ENCODE data around the gene FGFR2.

The FGFR2 gene

DNA sequence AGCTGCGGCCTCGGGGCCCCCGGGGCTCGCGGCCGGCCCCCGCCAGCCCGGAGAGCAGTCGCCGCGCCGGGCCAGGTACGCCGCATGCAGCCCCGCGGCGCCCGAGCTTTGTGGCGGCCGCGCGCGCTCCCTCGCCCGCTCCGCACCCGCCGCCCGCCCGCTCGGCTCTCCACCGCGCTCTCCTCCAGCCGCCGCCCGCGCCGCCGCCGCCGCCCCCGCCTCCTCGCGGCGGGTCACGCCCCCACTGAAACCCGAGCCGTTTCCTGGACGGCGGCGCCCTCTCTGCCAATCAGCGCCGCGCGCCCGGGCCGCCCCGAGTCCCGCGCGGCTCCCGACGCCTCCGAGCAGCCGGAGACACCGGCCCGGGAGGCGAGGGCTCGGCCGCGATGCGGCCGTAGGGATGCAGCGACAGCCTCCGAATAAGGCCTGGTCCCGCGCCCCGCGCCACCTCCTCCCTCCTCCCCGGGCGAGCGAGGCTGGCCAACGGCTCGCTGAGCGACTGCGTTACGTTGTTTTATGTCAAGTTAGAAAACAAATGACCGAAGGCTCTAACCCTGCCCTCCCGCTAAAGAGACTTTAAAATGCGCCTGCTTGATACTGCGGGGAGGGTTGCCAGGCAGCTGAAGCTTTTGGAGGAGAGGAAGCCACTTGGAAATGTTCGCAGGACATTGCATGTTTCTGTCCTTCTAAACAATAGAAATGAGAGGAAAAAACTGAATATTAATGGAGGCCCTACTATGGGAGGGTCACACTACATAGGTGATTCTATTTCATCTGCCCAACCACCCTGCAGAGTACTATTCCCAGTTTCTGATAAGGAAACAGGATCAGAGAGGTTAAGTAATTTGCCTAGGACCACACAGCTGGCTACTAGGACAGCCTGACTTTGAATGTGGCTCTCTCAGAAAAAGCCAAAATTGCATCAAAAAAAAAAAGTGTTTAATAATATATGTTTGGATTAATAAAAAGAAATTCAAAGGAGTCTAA lies at the start of gene FGFR2:
TSS of gene FGFR2 (minus strand) at position 182 of the 987 bp plus-strand sequence. CDS start 4,627 bp downstream, outside the sequence.
- TF ChIP-seq FOXP2 (optimal IDR thresholded peaks at IDR 0.05; ENCODE audit: control extremely low read depth, extremely low read length, insufficient read depth): no peak
- no peak for TF ChIP-seq POLR2AphosphoS5 (IDR thresholded peaks at IDR 0.05; ENCODE audit: borderline replicate concordance, low read depth, low read length)
- no peak for TF ChIP-seq EZH2 (IDR thresholded peaks at IDR 0.05)
- Histone ChIP-seq H3K36me3 (ENCODE audit: insufficient read depth, low read length) (no peaks in the 10 kb centered on the region), H3K27ac (no peak within 1 kb of the TSS), H3K4me3 (peak within 1 kb of the TSS; percentile 36; the same call in 1 of the 2 replicates), H3K9me3 (ENCODE audit: low read depth, low read length) (no peaks in the 10 kb centered on the region), H3K9ac (ENCODE audit: insufficient read length) (no peak within 1 kb of the TSS)
- DNase-seq (ENCODE audit: low read depth, low spot score): no peak

DNA sequence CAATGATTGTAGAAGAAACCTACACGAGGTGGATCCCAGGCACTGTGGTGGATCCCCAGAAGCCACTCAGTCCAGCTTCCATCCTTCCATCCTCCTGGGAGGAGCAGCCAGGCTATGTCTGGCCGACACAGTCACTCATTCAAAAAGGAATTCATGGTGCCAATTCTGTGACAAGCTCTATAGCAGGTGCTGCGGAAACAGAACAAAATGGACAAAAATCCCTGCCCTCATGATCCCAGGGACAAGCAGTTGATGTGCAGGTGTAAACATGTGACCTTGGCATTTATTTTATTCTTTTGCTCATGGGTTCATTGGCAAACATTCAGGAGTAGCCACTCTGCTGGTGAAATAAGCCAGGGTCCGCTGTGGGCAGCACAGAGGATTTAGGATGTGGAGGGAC lies 49.2 kb upstream of the FGFR2 start:
- Histone ChIP-seq H3K4me3 (no peak overlapping the region), H3K9ac (ENCODE audit: insufficient read length) (no peak overlapping the region), H3K36me3 (ENCODE audit: insufficient read depth, low read length) (no peaks in the 10 kb centered on the region), H3K27ac (no peak overlapping the region), H3K9me3 (ENCODE audit: low read depth, low read length) (no peaks in the 10 kb centered on the region)
- TF ChIP-seq EZH2 (IDR thresholded peaks at IDR 0.05): no peak
- no peak for TF ChIP-seq FOXP2 (optimal IDR thresholded peaks at IDR 0.05; ENCODE audit: control extremely low read depth, extremely low read length, insufficient read depth)
- no peak for TF ChIP-seq POLR2AphosphoS5 (IDR thresholded peaks at IDR 0.05; ENCODE audit: borderline replicate concordance, low read depth, low read length)
- DNase-seq (ENCODE audit: low read depth, low spot score): no peak

DNA sequence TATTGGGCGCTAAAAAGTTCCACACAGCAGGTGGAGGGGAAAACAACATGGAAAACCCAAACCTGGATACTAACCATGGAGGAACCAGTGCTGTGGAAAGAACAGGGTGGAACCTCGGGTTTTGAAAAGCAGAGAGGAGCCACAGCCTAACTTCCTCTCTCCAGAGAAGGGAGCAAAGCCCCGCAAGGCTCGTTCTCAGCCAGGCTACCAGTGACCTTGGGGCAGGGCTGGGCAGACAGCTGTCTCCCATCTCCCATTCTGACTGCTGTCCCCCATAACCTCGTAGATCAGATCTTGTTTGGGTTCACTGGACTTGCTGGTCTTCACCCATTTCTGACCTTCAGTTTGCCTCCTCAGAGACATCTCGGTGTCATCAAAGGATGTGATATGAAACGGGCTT lies 47.5 kb upstream of the FGFR2 start:
- TF ChIP-seq FOXP2 (optimal IDR thresholded peaks at IDR 0.05; ENCODE audit: control extremely low read depth, extremely low read length, insufficient read depth) (no peak), POLR2AphosphoS5 (IDR thresholded peaks at IDR 0.05; ENCODE audit: borderline replicate concordance, low read depth, low read length) (no peak)
- Histone ChIP-seq H3K27ac (no peak overlapping the region), H3K9me3 (ENCODE audit: low read depth, low read length) (no peaks in the 10 kb centered on the region), H3K4me3 (no peak overlapping the region), H3K36me3 (ENCODE audit: insufficient read depth, low read length) (no peaks in the 10 kb centered on the region), H3K9ac (ENCODE audit: insufficient read length) (no peak overlapping the region)
- no peak for DNase-seq (ENCODE audit: low read depth, low spot score)

DNA sequence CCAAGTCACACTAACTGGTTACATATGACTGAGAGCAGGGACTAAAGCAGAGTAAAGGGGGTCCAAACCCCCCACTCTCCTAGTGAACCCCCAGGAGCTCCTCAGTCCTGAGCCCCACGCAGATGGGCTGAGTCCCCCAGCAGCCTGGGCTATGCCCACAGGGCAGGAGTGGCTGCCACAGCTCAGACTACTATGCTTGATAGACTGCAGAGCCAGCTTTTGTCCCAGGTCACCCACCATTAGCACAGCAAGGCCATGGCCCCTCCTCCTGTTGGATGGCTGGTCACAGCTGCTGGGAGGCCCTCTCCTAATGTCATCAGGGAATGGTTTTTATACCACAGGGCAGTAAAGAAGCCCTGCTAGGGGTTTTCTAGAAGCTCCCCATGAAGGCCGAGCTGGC lies 46.3 kb upstream of the FGFR2 start:
- no peaks in the 10 kb centered on the region for H3K9me3 ChIP-seq (ENCODE audit: low read depth, low read length)
- H3K9ac ChIP-seq (ENCODE audit: insufficient read length): no peak overlapping the region
- H3K36me3 ChIP-seq (ENCODE audit: insufficient read depth, low read length): no peaks in the 10 kb centered on the region
- DNase-seq (ENCODE audit: low read depth, low spot score): no peak
- H3K4me3 ChIP-seq: no peak overlapping the region
- H3K27ac ChIP-seq: no peak overlapping the region
- TF ChIP-seq POLR2AphosphoS5 (IDR thresholded peaks at IDR 0.05; ENCODE audit: borderline replicate concordance, low read depth, low read length): no peak
- TF ChIP-seq EZH2 (IDR thresholded peaks at IDR 0.05): no peak
- no peak for TF ChIP-seq FOXP2 (optimal IDR thresholded peaks at IDR 0.05; ENCODE audit: control extremely low read depth, extremely low read length, insufficient read depth)

DNA sequence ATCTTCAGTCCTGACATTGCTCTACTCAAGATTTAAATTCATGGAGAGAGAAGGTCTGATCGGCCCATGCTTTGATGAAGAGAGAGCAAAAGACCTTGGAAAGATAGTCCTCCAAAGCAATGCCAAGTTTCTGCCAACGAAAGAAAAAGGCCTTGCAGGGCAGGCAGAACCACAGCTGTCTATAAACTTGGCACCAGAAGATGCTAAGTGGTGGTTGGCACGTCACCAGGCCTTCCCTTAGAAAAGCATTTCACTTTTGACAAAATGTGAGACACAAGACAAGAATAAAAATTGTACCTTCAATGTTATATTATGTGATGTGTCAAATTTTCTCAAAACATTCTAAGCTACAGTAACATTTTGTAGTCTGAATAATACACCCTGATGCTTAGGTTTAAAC lies 42.0 kb upstream of the FGFR2 start:
- H3K27ac ChIP-seq: no peak overlapping the region

DNA sequence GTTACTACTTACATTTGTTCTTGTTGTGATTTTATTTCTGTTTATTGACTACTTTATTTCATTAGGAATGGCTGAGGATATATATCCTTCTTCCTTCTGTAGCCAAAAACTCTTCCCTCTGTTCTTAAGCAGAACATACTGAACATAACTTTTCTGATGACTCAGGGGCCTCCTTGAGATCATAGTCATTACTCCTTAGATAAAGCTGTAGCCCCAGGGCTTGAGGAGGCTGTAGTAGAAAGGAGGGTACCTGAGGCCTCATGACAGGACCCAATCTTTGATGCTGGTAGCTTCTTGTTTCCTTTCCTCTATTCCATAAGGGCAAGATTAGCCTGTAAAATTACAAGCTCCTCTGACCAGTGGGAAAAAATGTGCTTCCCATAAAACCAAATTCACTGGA lies 41.2 kb upstream of the FGFR2 start:
- Histone ChIP-seq H3K36me3 (ENCODE audit: insufficient read depth, low read length) (no peaks in the 10 kb centered on the region), H3K9me3 (ENCODE audit: low read depth, low read length) (no peaks in the 10 kb centered on the region), H3K4me3 (no peak overlapping the region), H3K27ac (no peak overlapping the region), H3K9ac (ENCODE audit: insufficient read length) (no peak overlapping the region)
- no peak for DNase-seq (ENCODE audit: low read depth, low spot score)
- TF ChIP-seq EZH2 (IDR thresholded peaks at IDR 0.05) (no peak), FOXP2 (optimal IDR thresholded peaks at IDR 0.05; ENCODE audit: control extremely low read depth, extremely low read length, insufficient read depth) (no peak), POLR2AphosphoS5 (IDR thresholded peaks at IDR 0.05; ENCODE audit: borderline replicate concordance, low read depth, low read length) (no peak)

More for the DNA sequence above, 42.0 kb upstream of the FGFR2 start:
- Histone ChIP-seq H3K4me3 (no peak overlapping the region), H3K9ac (ENCODE audit: insufficient read length) (no peak overlapping the region), H3K9me3 (ENCODE audit: low read depth, low read length) (no peaks in the 10 kb centered on the region), H3K36me3 (ENCODE audit: insufficient read depth, low read length) (no peaks in the 10 kb centered on the region)
- no peak for DNase-seq (ENCODE audit: low read depth, low spot score)
- TF ChIP-seq EZH2 (IDR thresholded peaks at IDR 0.05) (no peak), FOXP2 (optimal IDR thresholded peaks at IDR 0.05; ENCODE audit: control extremely low read depth, extremely low read length, insufficient read depth) (no peak), POLR2AphosphoS5 (IDR thresholded peaks at IDR 0.05; ENCODE audit: borderline replicate concordance, low read depth, low read length) (no peak)

DNA sequence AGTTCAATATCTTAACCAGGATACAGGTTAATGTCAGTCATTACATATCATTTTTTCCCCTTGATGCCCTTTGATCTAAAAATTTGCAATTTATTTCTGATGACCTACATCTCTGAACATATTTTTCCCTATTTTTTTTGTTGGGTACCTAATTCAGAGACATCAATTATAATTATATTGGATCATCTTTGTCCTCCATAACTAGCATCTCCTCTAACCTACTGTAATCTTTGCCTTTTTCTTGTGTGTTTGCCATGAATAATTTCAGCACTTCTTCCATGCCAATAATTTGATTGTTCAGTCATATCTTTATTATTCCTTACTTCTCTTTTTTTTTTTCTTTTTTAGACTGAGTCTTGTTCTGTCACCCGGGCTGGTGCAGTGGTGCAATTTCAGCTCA lies 39.2 kb upstream of the FGFR2 start:
- H3K9me3 ChIP-seq (ENCODE audit: low read depth, low read length): no peaks in the 10 kb centered on the region
- H3K27ac ChIP-seq: no peak overlapping the region
- no peak for TF ChIP-seq POLR2AphosphoS5 (IDR thresholded peaks at IDR 0.05; ENCODE audit: borderline replicate concordance, low read depth, low read length)
- no peak overlapping the region for H3K4me3 ChIP-seq
- H3K36me3 ChIP-seq (ENCODE audit: insufficient read depth, low read length): no peaks in the 10 kb centered on the region
- H3K9ac ChIP-seq (ENCODE audit: insufficient read length): no peak overlapping the region
- DNase-seq (ENCODE audit: low read depth, low spot score): no peak

DNA sequence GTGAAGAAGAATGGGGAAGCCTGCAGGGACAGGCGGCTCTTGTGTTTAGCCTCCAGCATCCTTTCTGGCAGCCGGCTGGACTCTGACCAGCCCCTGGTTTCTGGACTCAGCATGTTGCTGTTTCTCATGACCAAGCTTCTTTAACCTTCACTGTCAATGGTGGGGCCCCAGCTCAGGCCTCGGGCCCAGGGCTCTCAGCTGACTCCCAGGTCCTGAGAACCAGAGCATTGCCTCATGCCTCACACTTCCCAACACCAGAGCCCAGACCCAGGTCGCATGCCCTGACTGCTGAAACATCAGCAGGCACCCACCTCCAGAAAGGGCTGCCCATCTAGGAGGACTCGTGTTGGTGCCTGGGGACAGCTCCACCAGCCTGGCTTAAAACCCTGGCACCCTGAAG lies 34.8 kb upstream of the FGFR2 start:
- H3K9ac ChIP-seq (ENCODE audit: insufficient read length): no peak overlapping the region
- H3K36me3 ChIP-seq (ENCODE audit: insufficient read depth, low read length): no peaks in the 10 kb centered on the region
- no peaks in the 10 kb centered on the region for H3K9me3 ChIP-seq (ENCODE audit: low read depth, low read length)
- no peak overlapping the region for H3K4me3 ChIP-seq
- DNase-seq (ENCODE audit: low read depth, low spot score): no peak
- no peak overlapping the region for H3K27ac ChIP-seq
- TF ChIP-seq EZH2 (IDR thresholded peaks at IDR 0.05) (no peak), POLR2AphosphoS5 (IDR thresholded peaks at IDR 0.05; ENCODE audit: borderline replicate concordance, low read depth, low read length) (no peak), FOXP2 (optimal IDR thresholded peaks at IDR 0.05; ENCODE audit: control extremely low read depth, extremely low read length, insufficient read depth) (no peak)

Data from SK-N-MC (cell line).